H1 (cell line): Measurements from ENCODE around the gene RASL10A. TPM values are rescaled to one million over a fixed set of nuclear protein-coding genes. Genes with fewer than 3 reads are reported as not detected.

Experiments used
- CBX5 ChIP-seq: fragments of 300-800, 300-1000 bp; sonication (generic); IDR thresholded peaks from 2 replicates; pipeline ENCODE4 v1.7.1; 2016; ENCODE audit warnings: antibody characterized with exemption, low read length, low read depth
- KDM1A ChIP-seq: fragments of 200-600, 300-600 bp; sonication (generic); IDR thresholded peaks from 2 replicates; pipeline ENCODE4 v1.7.1; 2016; ENCODE audit warnings: mild to moderate bottlenecking, low read length, borderline replicate concordance
- POLR2A ChIP-seq, 2 experiments: IDR thresholded peaks; 1 replicate in 1 of 2; 2 replicates in 1 of 2; pipeline ENCODE4 v1.6.1; 2011; ENCODE audit warnings: low read depth in 2 of 2, low read length in 2 of 2, mild to moderate bottlenecking in 2 of 2; ENCODE audit errors: control extremely low read depth in 1 of 2
- RBBP5 ChIP-seq: IDR thresholded peaks from 2 replicates; pipeline ENCODE4 v1.7.1; 2012; ENCODE audit warnings: low read depth, mild to moderate bottlenecking, inconsistent platforms, low read length, moderate library complexity, borderline replicate concordance
- RNF2 ChIP-seq: fragments of 200-900, 300-1000 bp; sonication (generic); IDR thresholded peaks from 2 replicates; pipeline ENCODE4 v1.7.1; 2016; ENCODE audit warnings: borderline replicate concordance, low read depth, mild to moderate bottlenecking, antibody characterized with exemption, low read length; ENCODE audit not compliant: poor library complexity, severe bottlenecking; ENCODE audit errors: missing control alignments
- polyA plus RNA-seq, 7 experiments: library from polyadenylated mRNA; depleted of rRNA in 3 of 7; stranded (reverse) in 5 of 7; unstranded in 2 of 7; fragments of >200 nt in 5 of 7; fragments of 200-250 nt in 2 of 7; gene quantifications; 1 replicate in 5 of 7; 2 replicates in 1 of 7; 4 replicates in 1 of 7; pipeline versions ENCODE4 v1.2.1 to v1.2.3, GENCODE V29; 2011 to 2013; ENCODE audit warnings: missing spikeins in 2 of 7, mixed read lengths in 2 of 7
- total RNA-seq: library from RNA; stranded (reverse); fragmentation: NEBNext Ultra II Directional; extraction: Animal tissue kit (Norgen Biotek cat#: 25700); gene quantifications from 2 replicates; pipeline ENCODE4 v1.2.1, GENCODE V29; 2021

Gene RASL10A
- total and polyA plus RNA-seq, 2 of the 8 experiments (the other 6 are each of a cell fraction or from before 2014, with no cell fraction given), result 1.1 to 1.5 TPM

- TF ChIP-seq RBBP5 (no peak), RNF2 (no peak), KDM1A (no peak), CBX5 (no peak), POLR2A (IDR thresholded peaks at IDR 0.05; ENCODE audit: control extremely low read depth in 1 of 2, low read depth in 2 of 2, low read length in 2 of 2) (no peak)
Measured at GRCh38 chr22:29302681-29303465, 12.6 kb downstream of the RASL10A start (continued).
